ENCODE results near the gene TMC1.

TMC1 gene

GRCh38 chr9:72695365-72695764, 174.0 kb downstream of the TMC1 start:
- TF ChIP-seq TCF12 (IDR thresholded peaks at IDR 0.05; ENCODE audit: low read depth) (no peak), TEAD4 (IDR thresholded peaks at IDR 0.05) (no peak), RAD21 (IDR thresholded peaks at IDR 0.05; ENCODE audit: low read depth) (peak; percentile 23)

- TF ChIP-seq CEBPB (IDR thresholded peaks at IDR 0.05) (no peak), EGR1 (IDR thresholded peaks at IDR 0.05) (no peak), ZBTB7A (IDR thresholded peaks at IDR 0.05; ENCODE audit: low read depth) (no peak), TAF1 (IDR thresholded peaks at IDR 0.05; ENCODE audit: low read depth) (no peak), RAD21 (IDR thresholded peaks at IDR 0.05; ENCODE audit: low read depth) (no peak), CREB1 (IDR thresholded peaks at IDR 0.05; ENCODE audit: low read depth) (no peak), FOXM1 (IDR thresholded peaks at IDR 0.05; ENCODE audit: borderline replicate concordance, low read depth) (no peak), YY1 (IDR thresholded peaks at IDR 0.05; ENCODE audit: low read depth) (no peak), TEAD4 (IDR thresholded peaks at IDR 0.05) (no peak), REST (IDR thresholded peaks at IDR 0.05; ENCODE audit: low read depth) (no peak), EP300 (IDR thresholded peaks at IDR 0.05; ENCODE audit: borderline replicate concordance) (no peak), MAX (IDR thresholded peaks at IDR 0.05) (no peak)
Measured at GRCh38 chr9:72696511-72696910, 175.1 kb downstream of the TMC1 start.

GRCh38 chr9:72701510-72701909, 180.1 kb downstream of the TMC1 start:
- TF ChIP-seq TAF1 (IDR thresholded peaks at IDR 0.05; ENCODE audit: low read depth) (no peak), MAX (IDR thresholded peaks at IDR 0.05) (no peak), TCF12 (IDR thresholded peaks at IDR 0.05; ENCODE audit: low read depth) (no peak), ZBTB7A (IDR thresholded peaks at IDR 0.05; ENCODE audit: low read depth) (no peak), CEBPB (IDR thresholded peaks at IDR 0.05) (no peak), RAD21 (IDR thresholded peaks at IDR 0.05; ENCODE audit: low read depth) (no peak), NFIC (IDR thresholded peaks at IDR 0.05) (no peak), USF1 (IDR thresholded peaks at IDR 0.05) (no peak), YY1 (IDR thresholded peaks at IDR 0.05; ENCODE audit: low read depth) (no peak), FOXM1 (IDR thresholded peaks at IDR 0.05; ENCODE audit: borderline replicate concordance, low read depth) (no peak)

- TF ChIP-seq NFIC (IDR thresholded peaks at IDR 0.05): no peak
- TF ChIP-seq CREB1 (IDR thresholded peaks at IDR 0.05; ENCODE audit: low read depth): no peak
- no peak for TF ChIP-seq REST (IDR thresholded peaks at IDR 0.05; ENCODE audit: low read depth)
- TF ChIP-seq TEAD4 (IDR thresholded peaks at IDR 0.05): no peak
Measured at GRCh38 chr9:72703574-72703973, 182.2 kb downstream of the TMC1 start.

GRCh38 chr9:72704688-72705375, 183.4 kb downstream of the TMC1 start:
- TF ChIP-seq YY1 (IDR thresholded peaks at IDR 0.05; ENCODE audit: low read depth) (no peak), RAD21 (IDR thresholded peaks at IDR 0.05; ENCODE audit: low read depth) (no peak), FOXM1 (IDR thresholded peaks at IDR 0.05; ENCODE audit: borderline replicate concordance, low read depth) (no peak), MAX (IDR thresholded peaks at IDR 0.05) (no peak), NFIC (IDR thresholded peaks at IDR 0.05) (no peak), EP300 (IDR thresholded peaks at IDR 0.05; ENCODE audit: borderline replicate concordance) (no peak), TEAD4 (IDR thresholded peaks at IDR 0.05) (no peak), TAF1 (IDR thresholded peaks at IDR 0.05; ENCODE audit: low read depth) (no peak), USF1 (IDR thresholded peaks at IDR 0.05) (no peak), REST (IDR thresholded peaks at IDR 0.05; ENCODE audit: low read depth) (no peak), EGR1 (IDR thresholded peaks at IDR 0.05) (no peak)

Data from Ishikawa (cell line).